Mononuclear cell (primary cell): ENCODE data around the gene TM4SF18. TPM values are rescaled to one million over a fixed set of nuclear protein-coding genes. Genes with fewer than 3 reads are reported as not detected.
"Not testable (repeated sequence)": the region's sequence is repeated elsewhere in the genome, so short reads cannot be mapped to it uniquely, and the experiment has no call there.

ENCODE experiments used
- H3K27me3 ChIP-seq: 2 replicates; pipeline ENCODE4 v1.6.0; 2011; ENCODE audit warnings: low read length, control low read depth; ENCODE audit not compliant: insufficient read depth
- H3K4me1 ChIP-seq: 2 replicates; pipeline ENCODE4 v1.5.1; 2011; ENCODE audit warnings: mild to moderate bottlenecking, low read length, control low read depth; ENCODE audit not compliant: insufficient read depth
- H3K4me3 ChIP-seq: 2 replicates; pipeline ENCODE4 v1.5.1; 2011; ENCODE audit warnings: mild to moderate bottlenecking, low read length, moderate library complexity
- H3K9me3 ChIP-seq: 2 replicates; pipeline ENCODE4 v1.5.1; 2011; ENCODE audit warnings: low read depth, mild to moderate bottlenecking, control low read depth, low read length
- total RNA-seq: library from RNA; depleted of rRNA; stranded (reverse); fragments of >200 nt; gene quantifications from one replicate; pipeline ENCODE4 v1.2.3, GENCODE V29; 2012

Gene TM4SF18, protein sequence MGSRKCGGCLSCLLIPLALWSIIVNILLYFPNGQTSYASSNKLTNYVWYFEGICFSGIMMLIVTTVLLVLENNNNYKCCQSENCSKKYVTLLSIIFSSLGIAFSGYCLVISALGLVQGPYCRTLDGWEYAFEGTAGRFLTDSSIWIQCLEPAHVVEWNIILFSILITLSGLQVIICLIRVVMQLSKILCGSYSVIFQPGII
- under 0.01 TPM for total RNA-seq

DNA sequence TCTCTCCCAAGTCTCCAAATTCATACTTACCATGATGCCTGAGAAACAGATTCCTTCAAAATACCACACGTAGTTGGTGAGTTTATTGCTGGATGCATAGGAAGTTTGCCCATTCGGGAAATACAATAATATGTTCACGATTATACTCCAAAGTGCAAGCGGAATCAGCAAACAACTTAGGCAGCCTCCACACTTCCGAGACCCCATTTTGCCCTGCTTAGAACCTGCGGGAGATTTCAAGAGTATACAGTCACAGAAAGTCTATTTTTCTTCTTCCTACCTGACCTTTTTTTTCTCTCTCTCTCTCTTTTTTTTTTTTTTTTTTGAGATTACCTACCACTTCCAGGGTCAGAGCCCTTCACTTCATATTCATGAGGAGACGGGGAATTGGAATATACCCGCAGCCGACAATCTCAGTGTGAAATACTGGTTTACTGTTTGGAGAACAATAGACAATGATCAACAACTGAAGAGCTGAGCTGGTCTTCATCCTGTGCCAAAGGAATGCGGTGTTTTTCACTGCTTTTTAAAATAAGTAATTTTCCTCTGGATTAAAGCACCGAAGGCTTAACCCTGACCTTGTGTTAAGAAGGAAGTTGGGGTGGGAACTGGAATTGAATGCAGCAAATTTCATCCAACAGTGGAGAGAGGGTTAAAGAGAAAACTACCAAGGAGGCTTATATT, at the start of gene TM4SF18:
TM4SF18 (minus strand) TSS at position 461 of the 684 bp plus-strand sequence; CDS start at position 207, 254 bp downstream.
- Histone ChIP-seq H3K9me3 (no peaks in the 10 kb centered on the region), H3K27me3 (no peaks in the 10 kb centered on the region), H3K4me3 (no peak within 1 kb of the TSS), H3K4me1 (no peaks in the 10 kb centered on the region)

DNA sequence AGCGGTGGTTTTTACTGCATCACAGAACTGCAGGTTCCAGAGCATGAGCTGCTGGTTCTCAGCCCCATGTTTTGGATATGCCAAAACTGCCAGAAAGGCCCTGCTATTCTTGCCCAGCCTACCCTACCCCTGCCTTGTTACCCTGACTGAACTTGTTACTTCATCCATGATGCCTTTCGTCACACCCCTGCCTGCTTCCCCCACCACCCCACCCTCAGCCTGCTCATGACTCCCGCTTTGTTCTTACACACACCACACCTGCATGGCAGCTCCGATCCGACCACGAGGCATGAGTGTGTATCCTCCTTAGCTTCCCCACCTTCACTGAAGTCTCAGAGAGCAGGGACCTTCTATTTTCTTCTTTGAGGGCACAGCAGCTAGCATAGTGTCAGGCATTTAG, 49.1 kb upstream of the TM4SF18 start:
- H3K9me3 ChIP-seq: no peaks in the 10 kb centered on the region
- H3K27me3 ChIP-seq: no peaks in the 10 kb centered on the region
- no peak overlapping the region for H3K4me3 ChIP-seq
- H3K4me1 ChIP-seq: peaks cover 10% of the 10 kb centered on the region

DNA sequence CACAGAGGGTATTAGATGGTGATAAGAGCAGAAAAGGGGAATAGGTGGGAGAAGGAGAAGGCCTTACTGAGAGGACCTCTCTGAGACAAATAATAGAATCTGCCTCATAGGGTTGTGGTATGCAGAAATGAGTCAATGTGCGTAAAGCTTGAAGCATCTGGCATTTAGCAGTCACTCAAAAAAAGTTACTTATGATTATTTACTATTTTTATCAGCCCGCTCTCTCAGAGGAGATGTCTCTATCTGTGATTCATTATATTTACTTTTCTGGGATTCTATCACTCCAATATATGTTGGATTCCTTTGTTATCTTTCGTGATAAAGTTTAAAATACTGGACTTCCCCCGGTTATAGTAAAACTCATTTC, 48.6 kb upstream of the TM4SF18 start:
- Histone ChIP-seq H3K27me3 (no peaks in the 10 kb centered on the region), H3K4me1 (peaks cover 10% of the 10 kb centered on the region), H3K9me3 (no peaks in the 10 kb centered on the region), H3K4me3 (no peak overlapping the region)

DNA sequence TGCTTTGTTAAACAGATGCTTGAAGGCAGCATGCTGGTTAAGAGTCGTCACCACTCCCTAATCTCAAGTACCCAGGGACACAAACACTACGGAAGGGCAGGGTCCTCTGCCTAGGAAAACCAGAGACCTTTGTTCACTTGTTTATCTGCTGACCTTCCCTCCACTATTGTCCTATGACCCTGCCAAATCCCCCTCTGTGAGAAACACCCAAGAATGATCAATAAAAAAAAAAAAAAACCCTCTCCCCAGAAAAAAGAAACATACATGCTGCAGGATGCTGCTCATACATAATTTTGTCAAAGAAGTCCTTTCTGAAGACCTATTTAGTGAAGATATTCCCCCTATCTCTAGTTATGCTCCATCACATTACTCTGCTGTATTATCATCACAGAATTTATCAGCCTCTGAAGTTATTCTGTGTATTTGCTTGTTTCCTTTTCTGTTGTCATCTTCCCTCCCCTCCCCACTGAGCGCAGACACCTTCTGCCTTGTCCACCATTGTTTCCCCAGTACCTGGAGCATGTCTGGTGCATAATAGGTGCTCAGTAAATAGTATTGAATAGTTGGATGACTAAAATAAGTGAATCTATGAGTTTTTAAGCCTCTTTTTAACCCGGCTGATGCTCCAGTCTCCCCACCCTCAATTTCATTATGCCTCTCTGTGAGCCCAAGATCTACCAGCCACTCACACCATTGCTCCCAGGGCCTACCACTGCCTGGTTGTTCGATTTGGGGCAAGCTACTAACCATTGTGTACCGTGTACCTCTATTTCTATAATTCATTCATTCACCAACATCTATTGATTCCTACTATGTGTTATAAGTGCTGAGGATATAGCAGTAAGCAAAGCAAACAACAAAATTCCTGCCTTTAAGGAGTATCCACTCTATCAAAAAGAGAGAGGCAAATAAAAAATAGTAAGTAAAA, 48.0 kb upstream of the TM4SF18 start:
- Histone ChIP-seq H3K4me3 (no peak overlapping the region), H3K9me3 (no peaks in the 10 kb centered on the region), H3K27me3 (no peaks in the 10 kb centered on the region), H3K4me1 (peaks cover 10% of the 10 kb centered on the region)

DNA sequence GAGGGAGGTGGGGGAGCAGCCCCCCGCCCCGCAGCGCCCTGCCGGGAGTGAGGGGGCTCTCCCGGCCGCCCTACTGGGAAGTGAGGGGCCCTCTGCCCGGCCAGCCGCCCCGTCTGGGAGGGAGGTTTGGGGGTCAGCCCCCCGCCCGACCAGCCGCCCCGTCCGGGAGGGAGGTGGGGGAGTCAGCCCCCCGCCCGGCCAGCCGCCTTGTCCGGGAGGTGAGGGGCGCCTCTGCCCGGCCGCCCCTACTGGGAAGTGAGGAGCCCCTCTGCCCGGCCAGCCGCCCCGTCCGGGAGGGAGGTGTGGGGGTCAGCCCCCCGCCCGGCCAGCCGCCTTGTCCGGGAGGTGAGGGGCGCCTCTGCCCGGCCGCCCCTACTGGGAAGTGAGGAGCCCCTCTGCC, 46.8 kb upstream of the TM4SF18 start:
- H3K9me3 ChIP-seq, H3K4me3 ChIP-seq, H3K27me3 ChIP-seq: not testable (repeated sequence)
- peaks cover 13% of the 10 kb centered on the region for H3K4me1 ChIP-seq

DNA sequence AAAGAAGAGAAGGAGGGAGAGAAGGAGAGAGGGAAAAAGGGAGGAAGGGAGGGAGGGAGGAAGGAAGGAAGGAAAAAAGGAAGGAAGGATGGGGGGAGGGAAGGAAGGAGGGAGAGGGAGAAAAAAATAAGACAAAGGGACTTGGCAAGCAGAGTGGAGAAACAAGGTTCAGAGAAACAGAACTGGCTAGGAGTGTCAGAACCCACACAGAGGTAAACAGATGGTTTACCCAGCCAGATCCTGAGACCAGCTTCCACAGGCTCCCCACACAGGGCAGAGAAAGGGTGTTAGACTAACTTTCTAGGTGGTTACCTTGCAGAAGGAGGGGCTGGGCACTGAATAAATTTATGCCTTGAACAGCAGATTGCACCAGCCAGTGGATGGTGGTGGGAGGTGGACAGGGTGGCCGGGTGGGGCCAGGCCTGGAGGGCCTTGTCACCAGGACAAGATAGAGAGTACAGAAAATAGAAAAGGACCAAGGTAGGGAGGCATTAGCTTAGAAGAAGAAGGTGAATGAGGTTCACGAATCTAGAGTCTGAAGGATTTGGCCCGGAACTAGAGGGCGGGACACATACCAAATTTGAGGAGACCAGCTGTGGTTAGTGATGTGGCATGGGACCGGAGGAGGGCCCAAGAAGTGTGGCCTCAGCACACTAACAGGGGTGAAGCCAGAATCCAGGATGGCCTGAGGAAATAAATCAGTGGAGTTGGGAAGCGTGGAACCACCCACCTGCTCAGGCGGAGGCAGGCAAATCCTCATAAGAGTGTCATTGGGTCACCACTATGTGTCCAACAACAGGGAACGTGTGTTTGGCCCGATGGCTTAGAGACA, 45.3 kb upstream of the TM4SF18 start:
- Histone ChIP-seq H3K9me3 (no peaks in the 10 kb centered on the region), H3K27me3 (no peaks in the 10 kb centered on the region), H3K4me3 (no peak overlapping the region), H3K4me1 (peaks cover 26% of the 10 kb centered on the region)

DNA sequence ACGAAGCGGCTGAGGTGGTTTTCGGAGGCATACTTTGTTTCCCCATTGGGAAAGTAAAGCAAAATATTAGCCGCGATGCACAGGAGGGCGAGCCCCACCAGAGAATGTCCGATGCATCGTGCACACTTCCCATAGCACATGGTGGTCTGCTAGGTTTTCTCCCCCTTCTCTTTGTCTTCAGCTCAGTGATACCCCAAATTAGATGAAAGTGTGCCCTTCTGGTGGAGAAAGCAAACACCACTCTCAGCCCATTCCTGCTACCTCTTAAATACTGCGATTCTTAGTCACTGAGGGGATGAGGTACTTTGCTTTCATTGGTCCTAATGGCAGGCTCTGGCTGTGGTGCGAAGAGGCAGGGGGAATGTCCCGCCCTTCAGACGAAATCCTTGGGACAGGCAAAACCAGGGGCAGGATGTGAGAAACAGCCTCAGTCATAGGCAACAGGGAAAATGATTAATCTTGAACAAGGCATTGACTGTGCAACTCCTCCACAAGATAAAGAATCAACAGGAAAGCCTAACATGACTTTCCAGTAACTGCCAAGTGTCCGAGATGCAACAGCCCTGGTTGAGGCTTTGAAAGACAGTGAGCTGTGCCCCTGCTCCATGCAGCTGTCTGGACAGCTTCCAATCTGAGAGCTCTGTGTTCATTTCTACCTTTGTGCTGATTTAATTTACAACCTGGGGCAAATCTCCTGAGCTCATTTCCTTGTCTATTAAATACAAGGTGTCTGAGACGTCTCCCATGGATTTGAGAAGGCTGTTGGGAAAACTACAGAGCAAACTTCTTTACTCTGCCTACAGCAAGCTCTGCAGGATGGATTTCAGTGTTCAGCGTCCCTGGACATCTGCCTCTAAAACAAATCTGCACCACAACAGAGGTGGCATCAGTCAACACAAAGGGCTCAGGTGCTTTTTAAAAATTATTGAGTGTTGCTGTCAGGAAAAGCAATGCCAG, 44.2 kb upstream of the TM4SF18 start, which contains the start of gene TM4SF1:
TM4SF1 (minus strand) TSS at position 242 of the 957 bp plus-strand sequence; CDS start at position 140, 102 bp downstream.
- Histone ChIP-seq H3K4me3 (no peak within 1 kb of the TSS), H3K27me3 (no peaks in the 10 kb centered on the region), H3K4me1 (peaks cover 33% of the 10 kb centered on the region), H3K9me3 (no peaks in the 10 kb centered on the region)

DNA sequence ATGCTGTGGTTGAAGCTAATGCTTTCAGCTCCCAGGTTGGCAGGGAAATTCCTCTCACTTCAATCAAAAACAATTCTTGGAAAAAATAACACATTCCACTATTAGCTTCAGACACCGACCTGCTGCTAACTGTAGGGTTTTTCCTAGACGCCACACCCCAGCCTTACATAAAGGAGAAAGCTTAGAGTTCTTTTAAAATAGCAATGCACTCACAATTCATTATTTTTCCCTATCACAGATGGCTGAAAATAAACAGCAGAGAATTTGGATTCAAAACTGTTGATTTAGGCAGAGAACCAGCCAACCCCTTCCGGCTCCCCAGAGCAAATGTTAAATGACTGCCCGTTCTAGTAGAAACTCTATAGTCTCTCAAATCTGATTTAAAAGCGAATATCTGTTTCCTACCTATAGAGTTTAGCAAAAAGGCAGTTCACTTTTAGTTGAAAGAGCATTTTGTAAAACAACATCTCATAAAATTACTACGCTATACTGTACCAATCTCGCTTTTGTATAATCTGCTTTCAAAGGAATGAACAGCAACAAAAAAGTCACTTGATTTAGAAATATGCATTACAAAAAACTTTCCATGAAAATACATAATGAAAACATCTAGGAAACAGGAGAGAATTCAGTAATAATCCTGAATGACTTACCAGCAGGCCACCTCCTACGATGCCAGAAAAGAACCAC, 43.4 kb upstream of the TM4SF18 start:
- Histone ChIP-seq H3K4me1 (peaks cover 35% of the 10 kb centered on the region), H3K9me3 (no peaks in the 10 kb centered on the region), H3K4me3 (no peak overlapping the region), H3K27me3 (no peaks in the 10 kb centered on the region)

DNA sequence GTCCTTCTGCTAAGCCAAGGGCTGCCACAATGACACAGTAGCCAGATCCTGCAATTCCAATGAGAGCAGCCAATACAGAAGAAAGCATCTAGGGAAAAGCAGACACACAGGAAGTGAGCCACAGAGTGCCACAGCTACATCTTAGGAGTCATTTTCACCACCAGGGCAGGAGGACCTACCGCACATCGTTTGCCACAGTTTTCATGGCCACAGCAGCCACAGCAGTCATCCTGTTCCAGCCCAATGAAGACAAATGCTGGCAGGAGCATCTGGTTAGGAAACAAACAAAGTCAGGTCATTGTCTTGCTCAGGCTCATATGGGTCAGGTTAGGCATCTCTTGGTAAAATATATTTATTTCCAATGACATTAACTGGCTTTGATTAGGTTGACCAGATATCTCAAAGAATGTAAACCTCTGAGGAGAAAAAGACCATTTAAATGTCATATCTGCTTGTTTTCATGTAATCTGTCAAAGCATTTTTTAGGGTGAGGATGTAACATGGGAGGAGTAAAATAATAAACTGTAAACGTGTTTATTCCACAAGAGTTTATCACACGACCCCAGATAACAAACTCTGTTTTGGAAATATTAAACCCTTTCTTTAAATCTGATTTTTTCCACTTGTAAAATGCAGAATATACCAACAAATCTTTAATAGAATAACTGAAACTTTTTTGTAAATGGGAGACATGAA, 42.2 kb upstream of the TM4SF18 start:
- Histone ChIP-seq H3K4me3 (no peak overlapping the region), H3K27me3 (no peaks in the 10 kb centered on the region), H3K9me3 (no peaks in the 10 kb centered on the region), H3K4me1 (peaks cover 45% of the 10 kb centered on the region)

DNA sequence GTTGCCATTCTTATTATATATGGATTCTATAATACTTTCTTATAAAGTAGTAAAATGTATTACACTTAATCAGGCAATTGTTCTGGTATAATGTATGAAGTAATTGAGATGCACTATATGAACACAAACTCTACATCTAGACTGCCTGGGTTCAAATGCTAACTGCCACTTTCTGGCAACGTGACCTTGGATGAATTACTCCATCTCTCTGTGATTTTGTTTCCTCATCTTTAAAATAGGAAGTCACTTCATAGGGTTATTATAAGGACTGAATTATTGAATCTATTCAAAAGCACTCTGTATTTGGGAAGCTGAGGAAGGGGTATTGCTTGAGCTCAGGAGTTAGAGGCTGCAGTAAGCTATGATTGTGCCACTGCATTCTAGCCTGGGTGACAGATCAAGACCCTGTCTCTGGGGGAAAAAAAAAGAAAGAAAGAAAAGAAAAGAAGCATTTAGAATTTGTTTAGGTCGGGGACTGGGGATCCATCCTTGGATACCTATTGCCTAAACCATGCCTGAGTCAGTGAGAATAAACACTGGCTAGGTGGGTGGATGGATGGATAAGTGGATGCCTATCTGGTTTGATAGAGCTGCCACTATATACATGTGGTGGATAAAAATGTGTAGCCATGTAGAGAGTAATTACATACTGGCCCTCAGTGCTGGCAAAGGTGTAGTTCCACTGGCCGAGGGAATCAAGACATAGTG, 41.5 kb upstream of the TM4SF18 start:
- no peaks in the 10 kb centered on the region for H3K27me3 ChIP-seq
- H3K4me1 ChIP-seq: peaks cover 49% of the 10 kb centered on the region
- H3K9me3 ChIP-seq: no peaks in the 10 kb centered on the region
- no peak overlapping the region for H3K4me3 ChIP-seq

DNA sequence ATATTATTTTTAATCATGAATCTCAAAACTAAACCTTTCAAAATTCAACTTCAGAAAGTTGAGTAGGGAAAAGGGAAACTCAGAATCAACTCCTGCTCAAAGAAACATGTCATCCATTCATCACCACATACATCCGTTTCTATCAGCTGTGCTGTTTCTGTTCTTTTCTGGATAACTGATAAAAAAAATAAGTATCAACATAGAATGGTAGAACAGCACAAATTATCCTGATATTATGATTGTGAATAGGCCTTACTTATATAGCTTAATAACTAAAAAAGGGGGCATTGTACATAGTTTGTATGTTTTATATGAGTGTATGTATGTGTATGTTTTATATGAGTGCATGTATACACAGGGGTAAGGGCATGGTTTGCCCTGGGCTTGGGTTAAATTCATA, 41.0 kb upstream of the TM4SF18 start:
- H3K4me3 ChIP-seq: no peak overlapping the region
- peaks cover 49% of the 10 kb centered on the region for H3K4me1 ChIP-seq
- no peaks in the 10 kb centered on the region for H3K9me3 ChIP-seq
- H3K27me3 ChIP-seq: no peaks in the 10 kb centered on the region
